NCI-H146 (cell line): ENCODE results near the gene PCSK2.

ENCODE experiments used
- DNase-seq: peaks from one replicate; lab custom pipeline; 2025; lab: John Stamatoyannopoulos, UW

The PCSK2 gene

GRCh38 chr20:17479063-17479657 lies 252.3 kb downstream of the PCSK2 start:
- DNase-seq, result no peak

DNA sequence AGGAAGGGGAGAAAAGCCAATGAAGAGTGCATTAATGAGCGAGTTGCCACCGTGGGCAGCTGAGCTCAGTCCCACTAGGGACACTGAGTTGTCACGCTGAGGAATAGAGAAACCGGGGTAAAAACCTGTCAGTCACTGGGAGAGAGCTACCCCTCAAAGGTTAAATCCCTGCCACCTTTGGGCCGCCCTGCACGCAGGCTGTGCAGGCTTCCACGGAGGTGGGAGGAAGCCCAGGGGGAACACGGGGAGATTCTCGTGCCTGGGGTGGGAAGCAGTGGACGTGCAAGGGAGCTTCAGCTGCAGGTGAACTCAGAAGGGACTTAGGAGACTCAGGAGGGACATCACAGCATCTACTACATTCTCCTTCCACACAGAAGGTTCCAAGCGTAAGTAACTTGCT lies 253.9 kb downstream of the PCSK2 start:
- no peak for DNase-seq

DNA sequence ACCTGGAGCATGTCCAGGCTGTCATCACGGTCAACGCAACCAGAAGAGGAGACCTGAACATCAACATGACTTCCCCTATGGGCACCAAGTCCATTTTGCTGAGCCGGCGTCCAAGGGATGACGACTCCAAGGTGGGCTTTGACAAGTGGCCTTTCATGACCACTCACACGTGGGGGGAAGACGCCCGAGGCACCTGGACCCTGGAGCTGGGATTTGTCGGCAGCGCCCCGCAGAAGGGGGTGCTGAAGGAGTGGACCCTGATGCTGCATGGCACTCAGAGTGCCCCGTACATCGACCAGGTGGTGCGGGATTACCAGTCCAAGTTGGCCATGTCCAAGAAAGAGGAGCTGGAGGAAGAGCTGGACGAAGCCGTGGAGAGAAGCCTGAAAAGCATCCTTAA lies 254.8 kb downstream of the PCSK2 start:
- DNase-seq, result no peak

- no peak for DNase-seq
These were observed 255.7 kb downstream of the PCSK2 start for GRCh38 chr20:17482536-17482935.

DNA sequence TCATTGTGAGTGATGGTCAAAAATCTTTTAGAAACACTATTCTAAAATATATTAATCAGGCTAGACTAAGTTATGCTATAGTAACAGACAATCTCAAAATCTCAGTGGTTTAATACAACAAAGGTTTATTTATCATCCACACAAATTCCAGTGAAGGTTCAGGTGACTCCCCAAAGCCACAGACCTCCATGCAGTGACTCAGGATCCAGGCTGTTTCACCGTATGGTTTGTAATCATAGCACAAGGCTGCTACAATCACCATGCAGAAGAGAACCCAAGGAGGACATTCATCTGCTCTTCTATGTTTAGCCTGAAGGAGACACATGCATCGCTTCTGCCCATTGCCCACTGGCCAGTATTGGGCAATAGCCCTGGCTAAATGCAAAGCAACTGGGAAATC lies 258.2 kb downstream of the PCSK2 start:
- no peak for DNase-seq

GRCh38 chr20:17488916-17489600 lies 262.2 kb downstream of the PCSK2 start:
- DNase-seq, result no peak

GRCh38 chr20:17490501-17490900 lies 263.7 kb downstream of the PCSK2 start:
- DNase-seq, result no peak

- no peak for DNase-seq
These were observed 264.2 kb downstream of the PCSK2 start for GRCh38 chr20:17491041-17491440.

GRCh38 chr20:17491488-17491887 lies 264.6 kb downstream of the PCSK2 start:
- no peak for DNase-seq

DNA sequence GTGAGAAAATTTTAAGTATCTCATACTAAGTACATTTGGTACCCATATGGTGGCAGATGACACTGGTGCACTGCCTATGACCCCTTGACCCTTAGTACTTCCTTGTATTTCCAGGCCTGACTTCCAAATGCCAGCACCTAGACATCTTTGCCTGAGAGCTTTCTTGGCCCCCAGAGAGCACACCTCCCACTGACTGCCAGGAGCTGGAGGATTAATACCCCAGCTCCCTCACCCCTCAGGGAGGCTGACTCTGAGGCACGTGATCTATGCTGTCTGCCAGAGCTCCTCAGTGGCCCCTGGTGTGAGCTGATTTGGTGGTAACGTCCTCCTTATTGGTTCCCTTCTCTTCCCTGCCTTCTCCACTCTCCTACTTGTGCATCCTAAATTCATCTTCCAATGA lies 266.3 kb downstream of the PCSK2 start:
- no peak for DNase-seq

DNA sequence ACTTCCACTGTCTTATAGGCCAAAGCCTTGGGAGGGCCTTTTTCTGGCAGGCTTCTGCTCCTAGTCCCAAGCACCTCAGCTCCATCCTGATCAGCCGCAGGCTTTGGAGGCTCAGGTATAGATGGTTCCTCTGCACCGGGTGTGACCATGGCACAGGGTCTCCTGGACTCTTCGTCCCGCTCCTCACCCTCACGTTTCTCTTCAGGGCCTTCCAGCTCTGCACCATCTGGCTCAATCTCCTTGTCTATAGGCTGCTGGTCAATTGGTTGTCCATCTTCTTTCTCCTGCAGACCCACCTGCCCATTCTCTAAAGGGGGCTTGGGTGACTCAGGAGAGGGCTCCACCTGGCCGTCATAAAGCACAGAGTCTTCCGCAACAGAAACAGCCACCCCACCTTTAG lies 267.4 kb downstream of the PCSK2 start:
- DNase-seq, result no peak

DNA sequence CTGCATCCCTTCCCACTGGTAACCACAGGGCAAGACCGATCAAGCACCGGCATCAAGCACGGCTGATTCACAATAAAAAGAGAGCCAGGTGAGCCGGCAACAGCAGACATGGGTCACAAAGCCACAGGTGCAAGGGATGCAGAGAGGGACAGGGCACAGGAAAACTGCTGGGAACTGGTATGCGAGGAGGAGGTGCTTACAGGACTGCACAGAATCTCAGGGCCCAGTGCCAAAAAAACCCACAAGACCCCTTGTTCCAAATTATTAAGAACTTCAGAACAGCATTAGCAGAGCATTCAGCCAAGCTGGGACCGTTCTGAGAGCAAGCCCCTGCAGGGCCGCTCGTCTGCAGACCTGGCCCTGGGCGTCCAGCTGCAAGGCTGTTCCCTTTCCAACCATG lies 269.0 kb downstream of the PCSK2 start:
- peak; percentile 41 for DNase-seq

GRCh38 chr20:17497821-17498580 lies 271.2 kb downstream of the PCSK2 start:
- DNase-seq, result no peak

DNA sequence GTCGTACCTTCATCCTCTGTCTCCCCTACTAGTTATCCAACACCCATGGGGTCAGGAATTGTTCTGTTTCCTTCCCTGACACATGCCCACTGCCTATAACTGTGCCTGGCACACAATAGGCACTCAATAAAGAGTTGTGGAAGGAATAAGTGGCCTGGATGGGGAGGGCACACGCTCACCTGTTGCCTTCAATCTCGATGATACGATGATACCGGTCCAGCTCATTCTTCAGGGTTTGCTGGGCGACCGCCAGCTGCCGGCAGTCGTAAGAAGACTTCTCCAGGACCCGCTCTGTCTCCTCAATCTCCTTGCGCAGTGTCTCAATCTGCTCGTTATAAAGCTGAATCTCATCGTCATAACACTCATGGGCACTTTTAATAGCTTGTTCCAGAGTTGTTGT lies 271.8 kb downstream of the PCSK2 start:
- DNase-seq, result no peak

- DNase-seq, result no peak
These were observed 272.2 kb downstream of the PCSK2 start for GRCh38 chr20:17499041-17499440.

DNA sequence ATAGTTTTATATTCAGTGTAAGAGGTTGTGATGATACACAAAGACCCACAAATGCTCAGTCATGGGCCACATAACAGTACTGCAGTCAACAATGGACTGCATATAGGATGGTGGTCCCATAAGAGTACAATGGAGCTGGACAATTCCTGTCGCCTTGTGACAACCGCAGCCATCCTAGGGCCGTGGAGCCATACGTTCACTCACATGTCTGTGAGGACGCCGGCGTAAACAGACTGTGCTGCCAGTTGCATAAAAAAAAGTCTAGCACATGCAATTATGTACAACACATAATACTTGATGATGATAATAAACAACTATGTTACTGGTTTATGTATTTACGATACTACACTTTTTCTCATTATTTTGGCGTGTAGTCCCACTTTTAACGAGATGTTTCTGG lies 273.4 kb downstream of the PCSK2 start:
- DNase-seq, result no peak

DNA sequence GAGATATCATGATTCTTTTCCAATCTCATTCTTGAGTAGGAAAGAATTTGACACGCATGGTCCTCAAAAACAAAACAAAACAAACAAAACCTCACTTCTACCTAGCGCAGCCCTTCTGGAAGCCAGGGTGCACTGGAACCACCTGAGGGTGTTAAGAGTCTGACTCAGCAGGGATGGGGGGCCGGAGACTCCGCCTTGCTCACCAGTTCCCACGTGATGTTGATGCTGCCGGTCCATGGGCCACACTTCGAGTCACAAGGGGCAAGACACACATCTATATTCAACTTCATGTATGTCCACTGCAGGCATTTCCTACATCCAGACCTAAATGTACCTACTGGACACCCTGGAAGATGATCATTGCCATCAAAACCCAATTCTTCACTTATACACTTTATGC lies 274.0 kb downstream of the PCSK2 start:
- DNase-seq, result no peak

- DNase-seq, result no peak
These were observed 274.9 kb downstream of the PCSK2 start for GRCh38 chr20:17501701-17502100.

GRCh38 chr20:17502105-17502504 lies 275.3 kb downstream of the PCSK2 start:
- DNase-seq, result no peak

GRCh38 chr20:17503301-17504065 lies 276.6 kb downstream of the PCSK2 start:
- DNase-seq, result no peak

GRCh38 chr20:17504066-17504897 lies 277.4 kb downstream of the PCSK2 start:
- no peak for DNase-seq
